Measurements from ENCODE around the gene LRP4.

Gene LRP4

DNA sequence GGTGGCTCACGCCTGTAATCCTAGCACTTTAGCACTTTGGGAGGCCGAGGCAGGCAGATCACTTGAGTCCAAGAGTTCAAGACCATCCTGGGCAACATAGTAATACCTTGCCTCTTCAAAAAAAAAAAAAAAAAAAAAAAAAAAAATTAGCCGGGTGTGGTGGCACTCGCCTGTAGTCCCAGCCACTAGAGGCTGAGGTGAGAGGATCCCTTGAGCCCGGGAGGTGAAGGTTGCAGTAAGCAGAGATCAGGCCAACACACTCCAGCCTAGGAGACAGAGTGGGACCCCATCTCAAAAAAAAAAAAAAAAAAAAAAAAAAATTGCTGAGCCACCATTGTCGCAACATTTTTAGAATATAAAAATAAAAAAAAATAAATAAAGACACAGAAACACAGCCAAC lies 79.8 kb downstream of the LRP4 start:
- DNase-seq, result no peak

GRCh38 chr11:46837860-46838259 lies 80.5 kb downstream of the LRP4 start:
- DNase-seq, result no peak

- no peak for DNase-seq
These were observed 81.5 kb downstream of the LRP4 start for GRCh38 chr11:46836870-46837269.

- DNase-seq, result no peak
These were observed 81.9 kb downstream of the LRP4 start for GRCh38 chr11:46836431-46836830.

DNA sequence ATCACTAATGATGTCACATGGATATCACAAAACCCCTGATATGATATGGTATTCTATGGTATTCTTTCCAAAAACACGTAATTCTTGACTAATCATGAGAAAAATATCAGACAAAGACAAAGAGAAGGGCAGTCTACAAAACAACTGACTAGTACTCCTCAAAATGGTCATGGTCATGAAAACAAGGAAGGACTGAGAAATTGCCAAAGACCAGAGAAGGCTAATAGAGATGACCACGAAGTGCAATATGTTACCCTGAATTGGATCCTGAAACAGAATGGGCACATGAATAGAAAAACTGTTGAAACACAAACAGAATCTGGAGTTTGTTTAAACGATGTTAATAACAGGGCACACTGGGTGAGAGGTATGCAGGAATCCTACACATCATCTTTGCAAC lies 82.5 kb downstream of the LRP4 start:
- DNase-seq, result no peak

DNA sequence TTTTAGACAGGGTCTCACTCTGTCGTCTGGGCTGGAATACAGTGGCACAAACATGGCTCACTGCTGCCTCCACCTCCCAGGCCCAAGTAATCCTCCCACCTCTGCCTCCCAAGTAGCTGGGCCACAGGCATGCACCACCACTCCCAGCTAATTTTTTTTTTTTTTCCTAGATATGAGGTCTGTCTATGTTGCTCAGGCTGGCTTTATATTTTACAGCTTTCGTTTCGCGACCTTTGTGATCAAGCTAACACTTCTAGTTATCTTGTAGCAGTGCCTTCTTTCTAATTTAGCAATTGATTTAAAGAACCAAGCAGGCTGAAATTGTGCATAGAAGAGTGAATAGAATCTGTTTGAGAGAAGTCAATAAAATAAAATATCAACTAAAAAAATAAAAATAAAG lies 83.5 kb downstream of the LRP4 start:
- no peak for DNase-seq

- DNase-seq, result no peak
These were observed 85.7 kb downstream of the LRP4 start for GRCh38 chr11:46832511-46833214.

- no peak for DNase-seq
These were observed 90.4 kb downstream of the LRP4 start for GRCh38 chr11:46827995-46828394.

- DNase-seq, result peak; percentile 48 to 94
These were observed 91.9 kb downstream of the LRP4 start for GRCh38 chr11:46826310-46827044.

GRCh38 chr11:46808799-46809431 lies 109.4 kb downstream of the LRP4 start:
- peak; percentile 18 to 44 for DNase-seq
